ENCODE data around the gene ATP11A. TPM values are rescaled to one million over a fixed set of nuclear protein-coding genes. Genes with fewer than 3 reads are reported as not detected.

The ATP11A gene
- total and polyA plus RNA-seq, 9 of the 15 experiments (the other 6 are each of a cell fraction or from before 2014, with no cell fraction given) = 0.38 to 34.2 (median 4.2) TPM

DNA sequence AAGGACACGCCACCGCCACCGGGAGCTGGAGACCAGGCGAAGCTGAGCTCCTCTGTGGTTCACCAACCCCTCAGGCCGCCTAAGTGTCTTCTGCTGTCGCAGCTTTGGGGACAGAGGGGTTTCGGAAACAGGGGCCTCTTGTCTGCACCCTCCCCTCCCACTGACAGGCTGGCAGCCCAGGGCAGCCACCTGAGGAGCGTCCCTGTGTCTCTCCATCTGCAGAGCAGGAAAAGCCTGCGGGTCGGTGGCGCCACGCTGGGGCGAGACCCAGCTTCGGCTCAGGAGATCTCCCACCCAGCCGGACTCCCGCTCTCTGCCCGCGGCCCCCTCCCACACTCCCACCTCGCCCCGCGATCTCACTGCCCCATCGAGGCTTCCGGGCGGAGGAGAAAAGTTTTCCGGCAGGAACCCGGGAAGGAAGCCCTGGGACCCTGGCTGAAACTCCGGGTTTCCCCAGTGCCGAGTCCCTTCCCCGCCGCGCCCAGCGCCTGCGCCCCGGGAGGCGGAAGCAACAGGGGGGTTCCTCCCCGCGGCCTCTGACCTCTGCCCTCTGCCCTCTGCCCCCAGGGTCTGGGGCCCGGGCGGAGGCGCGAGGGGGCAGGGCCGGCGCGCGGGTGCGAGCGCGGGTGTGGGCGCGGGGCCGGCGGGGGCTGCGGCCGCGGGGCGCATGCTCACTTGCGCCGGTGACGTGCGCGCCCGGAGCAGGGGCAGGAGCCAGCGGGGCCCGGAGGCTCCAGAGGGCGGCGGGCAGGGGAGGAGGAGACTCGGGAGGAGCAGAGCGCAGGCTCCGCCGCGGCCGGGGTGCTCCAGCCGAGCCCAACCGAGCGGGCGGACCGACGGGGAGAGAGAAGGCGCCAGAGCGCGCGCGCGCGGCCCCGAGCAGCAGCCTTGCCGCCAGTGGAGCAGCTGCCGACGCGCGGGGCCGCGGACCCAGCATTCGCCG, at the start of gene ATP11A (continued):
- TF ChIP-seq HOXB6 (CRISPR knock-in tag; IDR thresholded peaks at IDR 0.05; ENCODE audit: borderline replicate concordance) (no peak), ZNF239 (CRISPR knock-in tag; IDR thresholded peaks at IDR 0.05) (no peak), SRF (CRISPR knock-in tag; IDR thresholded peaks at IDR 0.05) (no peak), NFXL1 (CRISPR knock-in tag; IDR thresholded peaks at IDR 0.05) (no peak), RUNX1 (IDR thresholded peaks at IDR 0.05; ENCODE audit: low read depth) (0 out of 2 replicates have a peak, but pooled peaks have one; percentile 29), ZNF133 (CRISPR knock-in tag; IDR thresholded peaks at IDR 0.05) (no peak), CREBBP (IDR thresholded peaks at IDR 0.05; ENCODE audit: low read depth, low read length) (no peak), TAF15 (IDR thresholded peaks at IDR 0.05; ENCODE audit: low read depth, low read length) (no peak), NFATC3 (IDR thresholded peaks at IDR 0.05) (no peak), HEY1 (CRISPR knock-in tag; IDR thresholded peaks at IDR 0.05; ENCODE audit: borderline replicate concordance) (no peak), SMARCB1 (IDR thresholded peaks at IDR 0.05; ENCODE audit: insufficient read length, low read depth) (no peak), HNRNPH1 (optimal IDR thresholded peaks at IDR 0.05; ENCODE audit: low read depth, low read length) (no peak), ZNF184 (CRISPR knock-in tag; IDR thresholded peaks at IDR 0.05) (no peak)
- TF ChIP-seq, protein P1, sequence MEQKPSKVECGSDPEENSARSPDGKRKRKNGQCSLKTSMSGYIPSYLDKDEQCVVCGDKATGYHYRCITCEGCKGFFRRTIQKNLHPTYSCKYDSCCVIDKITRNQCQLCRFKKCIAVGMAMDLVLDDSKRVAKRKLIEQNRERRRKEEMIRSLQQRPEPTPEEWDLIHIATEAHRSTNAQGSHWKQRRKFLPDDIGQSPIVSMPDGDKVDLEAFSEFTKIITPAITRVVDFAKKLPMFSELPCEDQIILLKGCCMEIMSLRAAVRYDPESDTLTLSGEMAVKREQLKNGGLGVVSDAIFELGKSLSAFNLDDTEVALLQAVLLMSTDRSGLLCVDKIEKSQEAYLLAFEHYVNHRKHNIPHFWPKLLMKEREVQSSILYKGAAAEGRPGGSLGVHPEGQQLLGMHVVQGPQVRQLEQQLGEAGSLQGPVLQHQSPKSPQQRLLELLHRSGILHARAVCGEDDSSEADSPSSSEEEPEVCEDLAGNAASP (IDR thresholded peaks at IDR 0.05) = no peak
- TF ChIP-seq, protein P2, sequence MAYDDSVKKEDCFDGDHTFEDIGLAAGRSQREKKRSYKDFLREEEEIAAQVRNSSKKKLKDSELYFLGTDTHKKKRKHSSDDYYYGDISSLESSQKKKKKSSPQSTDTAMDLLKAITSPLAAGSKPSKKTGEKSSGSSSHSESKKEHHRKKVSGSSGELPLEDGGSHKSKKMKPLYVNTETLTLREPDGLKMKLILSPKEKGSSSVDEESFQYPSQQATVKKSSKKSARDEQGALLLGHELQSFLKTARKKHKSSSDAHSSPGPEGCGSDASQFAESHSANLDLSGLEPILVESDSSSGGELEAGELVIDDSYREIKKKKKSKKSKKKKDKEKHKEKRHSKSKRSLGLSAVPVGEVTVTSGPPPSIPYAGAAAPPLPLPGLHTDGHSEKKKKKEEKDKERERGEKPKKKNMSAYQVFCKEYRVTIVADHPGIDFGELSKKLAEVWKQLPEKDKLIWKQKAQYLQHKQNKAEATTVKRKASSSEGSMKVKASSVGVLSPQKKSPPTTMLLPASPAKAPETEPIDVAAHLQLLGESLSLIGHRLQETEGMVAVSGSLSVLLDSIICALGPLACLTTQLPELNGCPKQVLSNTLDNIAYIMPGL (CRISPR knock-in tag; IDR thresholded peaks at IDR 0.05) = no peak
- TF ChIP-seq, protein P3, sequence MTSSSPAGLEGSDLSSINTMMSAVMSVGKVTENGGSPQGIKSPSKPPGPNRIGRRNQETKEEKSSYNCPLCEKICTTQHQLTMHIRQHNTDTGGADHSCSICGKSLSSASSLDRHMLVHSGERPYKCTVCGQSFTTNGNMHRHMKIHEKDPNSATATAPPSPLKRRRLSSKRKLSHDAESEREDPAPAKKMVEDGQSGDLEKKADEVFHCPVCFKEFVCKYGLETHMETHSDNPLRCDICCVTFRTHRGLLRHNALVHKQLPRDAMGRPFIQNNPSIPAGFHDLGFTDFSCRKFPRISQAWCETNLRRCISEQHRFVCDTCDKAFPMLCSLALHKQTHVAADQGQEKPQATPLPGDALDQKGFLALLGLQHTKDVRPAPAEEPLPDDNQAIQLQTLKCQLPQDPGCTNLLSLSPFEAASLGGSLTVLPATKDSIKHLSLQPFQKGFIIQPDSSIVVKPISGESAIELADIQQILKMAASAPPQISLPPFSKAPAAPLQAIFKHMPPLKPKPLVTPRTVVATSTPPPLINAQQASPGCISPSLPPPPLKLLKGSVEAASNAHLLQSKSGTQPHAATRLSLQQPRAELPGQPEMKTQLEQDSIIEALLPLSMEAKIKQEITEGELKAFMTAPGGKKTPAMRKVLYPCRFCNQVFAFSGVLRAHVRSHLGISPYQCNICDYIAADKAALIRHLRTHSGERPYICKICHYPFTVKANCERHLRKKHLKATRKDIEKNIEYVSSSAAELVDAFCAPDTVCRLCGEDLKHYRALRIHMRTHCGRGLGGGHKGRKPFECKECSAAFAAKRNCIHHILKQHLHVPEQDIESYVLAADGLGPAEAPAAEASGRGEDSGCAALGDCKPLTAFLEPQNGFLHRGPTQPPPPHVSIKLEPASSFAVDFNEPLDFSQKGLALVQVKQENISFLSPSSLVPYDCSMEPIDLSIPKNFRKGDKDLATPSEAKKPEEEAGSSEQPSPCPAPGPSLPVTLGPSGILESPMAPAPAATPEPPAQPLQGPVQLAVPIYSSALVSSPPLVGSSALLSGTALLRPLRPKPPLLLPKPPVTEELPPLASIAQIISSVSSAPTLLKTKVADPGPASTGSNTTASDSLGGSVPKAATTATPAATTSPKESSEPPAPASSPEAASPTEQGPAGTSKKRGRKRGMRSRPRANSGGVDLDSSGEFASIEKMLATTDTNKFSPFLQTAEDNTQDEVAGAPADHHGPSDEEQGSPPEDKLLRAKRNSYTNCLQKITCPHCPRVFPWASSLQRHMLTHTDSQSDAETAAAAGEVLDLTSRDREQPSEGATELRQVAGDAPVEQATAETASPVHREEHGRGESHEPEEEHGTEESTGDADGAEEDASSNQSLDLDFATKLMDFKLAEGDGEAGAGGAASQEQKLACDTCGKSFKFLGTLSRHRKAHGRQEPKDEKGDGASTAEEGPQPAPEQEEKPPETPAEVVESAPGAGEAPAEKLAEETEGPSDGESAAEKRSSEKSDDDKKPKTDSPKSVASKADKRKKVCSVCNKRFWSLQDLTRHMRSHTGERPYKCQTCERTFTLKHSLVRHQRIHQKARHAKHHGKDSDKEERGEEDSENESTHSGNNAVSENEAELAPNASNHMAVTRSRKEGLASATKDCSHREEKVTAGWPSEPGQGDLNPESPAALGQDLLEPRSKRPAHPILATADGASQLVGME (CRISPR knock-in tag; IDR thresholded peaks at IDR 0.05) = no peak
- TF ChIP-seq, protein P4, sequence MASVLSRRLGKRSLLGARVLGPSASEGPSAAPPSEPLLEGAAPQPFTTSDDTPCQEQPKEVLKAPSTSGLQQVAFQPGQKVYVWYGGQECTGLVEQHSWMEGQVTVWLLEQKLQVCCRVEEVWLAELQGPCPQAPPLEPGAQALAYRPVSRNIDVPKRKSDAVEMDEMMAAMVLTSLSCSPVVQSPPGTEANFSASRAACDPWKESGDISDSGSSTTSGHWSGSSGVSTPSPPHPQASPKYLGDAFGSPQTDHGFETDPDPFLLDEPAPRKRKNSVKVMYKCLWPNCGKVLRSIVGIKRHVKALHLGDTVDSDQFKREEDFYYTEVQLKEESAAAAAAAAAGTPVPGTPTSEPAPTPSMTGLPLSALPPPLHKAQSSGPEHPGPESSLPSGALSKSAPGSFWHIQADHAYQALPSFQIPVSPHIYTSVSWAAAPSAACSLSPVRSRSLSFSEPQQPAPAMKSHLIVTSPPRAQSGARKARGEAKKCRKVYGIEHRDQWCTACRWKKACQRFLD (CRISPR knock-in tag; IDR thresholded peaks at IDR 0.05) = no peak; the same call in 1 of the 2 replicates
